HG03342 (cell line): ENCODE data around the gene PRAMEF5.
"Not testable (repeated sequence)": the region's sequence is repeated elsewhere in the genome, so short reads cannot be mapped to it uniquely, and the experiment has no call there.

ENCODE experiments used
- ATAC-seq: cut with Tn5 transposase; IDR thresholded peaks from one replicate; pipeline ENCODE4 v1.9.1; 2021; ENCODE audit warnings: mild to moderate bottlenecking, moderate library complexity; ENCODE audit not compliant: unreplicated experiment

The PRAMEF5 gene

GRCh38 chr1:13265124-13265523, 11.1 kb downstream of the PRAMEF5 start:
- not testable (repeated sequence) for ATAC-seq

GRCh38 chr1:13277016-13277415, 23.0 kb downstream of the PRAMEF5 start:
- ATAC-seq: not testable (repeated sequence)

- not testable (repeated sequence) for ATAC-seq
Observed at GRCh38 chr1:13279617-13280016, 25.6 kb downstream of the PRAMEF5 start.

- ATAC-seq: not testable (repeated sequence)
Observed at GRCh38 chr1:13285037-13285436, 31.0 kb downstream of the PRAMEF5 start, which contains the start of gene PRAMEF8. TSS of gene PRAMEF8 (minus strand) at chr1:13285137. CDS start at chr1:13284091, 1,046 bp downstream.

GRCh38 chr1:13289030-13289429, 35.0 kb downstream of the PRAMEF5 start:
- not testable (repeated sequence) for ATAC-seq

- not testable (repeated sequence) for ATAC-seq
Observed at GRCh38 chr1:13297216-13297931, 43.4 kb downstream of the PRAMEF5 start.

GRCh38 chr1:13298699-13299098, 44.7 kb downstream of the PRAMEF5 start:
- not testable (repeated sequence) for ATAC-seq

- not testable (repeated sequence) for ATAC-seq
Observed at GRCh38 chr1:13302197-13302596, 48.2 kb downstream of the PRAMEF5 start.

- ATAC-seq: not testable (repeated sequence)
Observed at GRCh38 chr1:13303239-13303638, 49.2 kb downstream of the PRAMEF5 start, which contains the start of gene PRAMEF33. TSS of gene PRAMEF33 (plus strand) at chr1:13303539. CDS start at chr1:13305955, 2,416 bp downstream.
